Breast epithelium (tissue), 3 donors: ENCODE results near the gene EFCAB14.

ENCODE experiments used
- POLR2A ChIP-seq: fragments of 450-650 bp; IDR thresholded peaks from one replicate; pipeline ENCODE4 v1.6.1; 2016; ENCODE audit warnings: antibody characterized with exemption, mild to moderate bottlenecking, moderate library complexity
- TF ChIP-seq, protein P1 (sequence below), 3 donors: fragments of 450-650 bp; IDR thresholded peaks; one replicate each; pipeline ENCODE4 v1.5.1; 2016 to 2017; ENCODE audit warnings: antibody characterized with exemption in 3 of 3, mild to moderate bottlenecking in 3 of 3, moderate library complexity in 3 of 3

DNA sequence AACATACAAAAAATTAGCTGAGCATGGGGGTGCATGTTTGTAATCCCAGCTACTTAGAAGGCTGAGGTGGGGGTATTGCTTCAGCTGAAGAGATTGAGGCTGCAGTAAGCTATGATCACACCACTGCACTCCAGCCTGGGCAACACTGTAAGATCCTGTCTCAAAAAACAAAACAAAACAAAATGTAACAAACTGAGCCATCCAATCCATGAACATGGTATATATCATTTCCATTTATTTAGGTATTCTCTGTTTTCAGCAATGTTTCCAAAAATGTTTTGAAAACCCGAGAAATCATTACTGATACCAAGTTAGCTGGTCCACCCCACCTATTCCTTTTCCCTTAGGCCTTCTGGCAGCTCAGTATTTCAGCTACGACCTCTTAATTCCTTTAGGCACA, 69.2 kb downstream of the EFCAB14 start:
- TF ChIP-seq, protein P1, sequence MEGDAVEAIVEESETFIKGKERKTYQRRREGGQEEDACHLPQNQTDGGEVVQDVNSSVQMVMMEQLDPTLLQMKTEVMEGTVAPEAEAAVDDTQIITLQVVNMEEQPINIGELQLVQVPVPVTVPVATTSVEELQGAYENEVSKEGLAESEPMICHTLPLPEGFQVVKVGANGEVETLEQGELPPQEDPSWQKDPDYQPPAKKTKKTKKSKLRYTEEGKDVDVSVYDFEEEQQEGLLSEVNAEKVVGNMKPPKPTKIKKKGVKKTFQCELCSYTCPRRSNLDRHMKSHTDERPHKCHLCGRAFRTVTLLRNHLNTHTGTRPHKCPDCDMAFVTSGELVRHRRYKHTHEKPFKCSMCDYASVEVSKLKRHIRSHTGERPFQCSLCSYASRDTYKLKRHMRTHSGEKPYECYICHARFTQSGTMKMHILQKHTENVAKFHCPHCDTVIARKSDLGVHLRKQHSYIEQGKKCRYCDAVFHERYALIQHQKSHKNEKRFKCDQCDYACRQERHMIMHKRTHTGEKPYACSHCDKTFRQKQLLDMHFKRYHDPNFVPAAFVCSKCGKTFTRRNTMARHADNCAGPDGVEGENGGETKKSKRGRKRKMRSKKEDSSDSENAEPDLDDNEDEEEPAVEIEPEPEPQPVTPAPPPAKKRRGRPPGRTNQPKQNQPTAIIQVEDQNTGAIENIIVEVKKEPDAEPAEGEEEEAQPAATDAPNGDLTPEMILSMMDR (IDR thresholded peaks at IDR 0.05) = no peak
- TF ChIP-seq POLR2A = no peak
